Aorta (tissue), 5 donors: ENCODE measurements around the gene CADM4. TPM values are rescaled to one million over a fixed set of nuclear protein-coding genes. Genes with fewer than 3 reads are reported as not detected.

Experiments used
- ATAC-seq: fragments of 200-7000 bp; cut with Tn5 transposase; one replicate; pipeline ENCODE4 v1.9.1; 2022; ENCODE audit warnings: moderate library complexity; ENCODE audit not compliant: low FRiP score
- DNase-seq, 2 donors: peaks; one replicate each; pipeline ENCODE4 v3.0.0-alpha.2; 2020
- H3K27ac ChIP-seq, 2 donors: one replicate each; pipeline ENCODE4 v1.5.1; 2013; ENCODE audit warnings: low read length in 2 of 2, mild to moderate bottlenecking in 2 of 2, moderate library complexity in 2 of 2, control low read depth in 1 of 2, inconsistent platforms in 1 of 2, low read depth in 1 of 2
- H3K27me3 ChIP-seq, 2 donors: one replicate each; pipeline ENCODE4 v1.6.1; 2013; ENCODE audit warnings: control low read depth in 1 of 2, low read length in 1 of 2, mild to moderate bottlenecking in 1 of 2, moderate library complexity in 1 of 2; ENCODE audit not compliant: insufficient read depth in 2 of 2, control insufficient read depth in 1 of 2
- H3K36me3 ChIP-seq, 2 donors: one replicate each; pipeline ENCODE4 v1.6.1; 2013; ENCODE audit warnings: control low read depth in 1 of 2, low read length in 1 of 2, mild to moderate bottlenecking in 1 of 2; ENCODE audit not compliant: insufficient read depth in 2 of 2, control insufficient read depth in 1 of 2
- H3K4me1 ChIP-seq, 2 donors: one replicate each; pipeline ENCODE4 v1.6.1; 2013; ENCODE audit warnings: low read length in 2 of 2, control low read depth in 1 of 2, mild to moderate bottlenecking in 1 of 2, moderate library complexity in 1 of 2; ENCODE audit not compliant: insufficient read depth in 2 of 2, control insufficient read depth in 1 of 2
- H3K4me3 ChIP-seq, 2 donors: one replicate each; pipeline ENCODE4 v1.5.1; 2013; ENCODE audit warnings: low read length in 2 of 2, control low read depth in 1 of 2, mild to moderate bottlenecking in 1 of 2
- H3K9me3 ChIP-seq: one replicate; pipeline ENCODE4 v1.6.1; 2013; ENCODE audit warnings: mild to moderate bottlenecking, low read length; ENCODE audit not compliant: control insufficient read depth
- WGBS, 2 donors: extraction: QIAGEN DNeasy Blood & Tissue Kit; methylation state at CpG; one replicate each; pipeline ENCODE4 v1.1.7; 2013; 5-methylcytosine and 5-hydroxymethylcytosine counted together
- intact Hi-C, 2 donors: fragments of 100-400 bp; cut with DNase I; formaldehyde crosslinking; loops; one replicate each; pipeline versions ENCODE4 v1.14.2 to v1.15.0; 2022
- polyA plus RNA-seq, 2 donors: library from polyadenylated mRNA; stranded (reverse); fragments of 200-250 nt; gene quantifications; one replicate each; pipeline ENCODE4 v1.2.3, GENCODE V29; 2013
- total RNA-seq, 2 donors: library from RNA; stranded (reverse); fragmentation: NEBNext Ultra II Directional; extraction: Animal tissue kit (Norgen Biotek cat#: 25700); gene quantifications; one replicate each; pipeline ENCODE4 v1.2.1, GENCODE V29; 2021
- donor health status: healthy with polysubstance abuse.
- donor health status: Bipolar disorder and iron deficiency.
- donor health status: DM: no; HTN: no; CAD: no.
- donor health status: DM: no; HTN: no; CAD: no.
- donor health status: DM: yes; HTN: yes; CAD: no.

Gene CADM4
- total and polyA plus RNA-seq, 4 donors = 2.9 to 8.1 (median 4.8) TPM

GRCh38 chr19:43578787-43579186, 60.9 kb downstream of the CADM4 start:
- no peaks in the 10 kb centered on the region for H3K36me3 ChIP-seq
- no peaks in the 10 kb centered on the region for H3K4me1 ChIP-seq
- 69 to 86% methylated on average over 3 of the region's 3 CpGs for whole genome bisulfite sequencing, 2 donors
- intact Hi-C loops = no loop called here
- no peaks in the 10 kb centered on the region for H3K27me3 ChIP-seq
- DNase-seq (no peak), ATAC-seq (no peak)
- no peaks in the 10 kb centered on the region for H3K9me3 ChIP-seq
- H3K4me3 ChIP-seq = no peak overlapping the region
- no peak overlapping the region for H3K27ac ChIP-seq

GRCh38 chr19:43575955-43576878, 63.4 kb downstream of the CADM4 start:
- Histone ChIP-seq H3K27me3 (no peaks in the 10 kb centered on the region), H3K36me3 (no peaks in the 10 kb centered on the region), H3K27ac (no peak overlapping the region), H3K4me1 (no peaks in the 10 kb centered on the region), H3K9me3 (no peaks in the 10 kb centered on the region), H3K4me3 (no peak overlapping the region)
- WGBS, 2 donors = 66 to 69% methylated on average over 37 of the region's 37 CpGs
- ATAC-seq (no peak), DNase-seq (no peak)
- intact Hi-C loops = loop anchor here (1.0 kb wide), 1 partner anchor 20 kb away; the partner anchor contains the start of genes IRGQ (in 2 of the 2) and ZNF576 (in 2 of the 2)

GRCh38 chr19:43575156-43575950, 64.3 kb downstream of the CADM4 start, which contains the start of the genes PINLYP and XRCC1:
Gene PINLYP, plus strand, starts transcription at chr19:43575801. Its CDS starts 1,391 bp downstream, at chr19:43577192.
Gene XRCC1, minus strand, starts transcription at chr19:43575527. Its CDS starts 69 bp downstream, at chr19:43575458.
- intact Hi-C loops = loop anchor here (1.0 kb wide), 1 partner anchor 21 kb away; the partner anchor contains the start of genes IRGQ (in 2 of the 2) and ZNF576 (in 2 of the 2)

GRCh38 chr19:43574424-43575155, 65.1 kb downstream of the CADM4 start:
- intact Hi-C loops = loop anchor here (1.0 kb wide), 1 partner anchor 22 kb away; the partner anchor contains the start of genes IRGQ (in 2 of the 2) and ZNF576 (in 2 of the 2)
- Histone ChIP-seq H3K27me3 (no peaks in the 10 kb centered on the region), H3K36me3 (no peaks in the 10 kb centered on the region), H3K4me1 (no peaks in the 10 kb centered on the region), H3K9me3 (no peaks in the 10 kb centered on the region), H3K4me3 (peak overlapping the region; percentile 62 to 86), H3K27ac (peak overlapping the region in 1 of 2 donors; percentile 31)
- ATAC-seq (no peak), DNase-seq (no peak)
- WGBS, 2 donors = 28 to 30% methylated on average over 12 of the region's 12 CpGs

More at GRCh38 chr19:43575156-43575950, 64.3 kb downstream of the CADM4 start, which contains the start of the genes PINLYP and XRCC1:
- Histone ChIP-seq H3K4me1 (no peaks in the 10 kb centered on the region), H3K9me3 (no peaks in the 10 kb centered on the region), H3K36me3 (no peaks in the 10 kb centered on the region), H3K27ac (peak within 1 kb of the TSS in 1 of 2 donors; percentile 68), H3K4me3 (peak within 1 kb of the TSS; percentile 62 to 86), H3K27me3 (no peaks in the 10 kb centered on the region)
- ATAC-seq (peak; percentile 99), DNase-seq (peak; percentile 99)
- 0 to 1% methylated on average over 45 to 51 of the region's 51 CpGs for WGBS, 2 donors

Other genes with a start within 250 kb of the CADM4 start
- not detected for gene TEX101, start 225.0 kb downstream of the CADM4 start, total RNA-seq
- not detected for gene TEX101, start 225.0 kb downstream of the CADM4 start, polyA plus RNA-seq
- gene LYPD3, start 174.2 kb downstream of the CADM4 start, total RNA-seq = 1 to 10 TPM; 1.2 to 1.6 TPM
- 1 to 10 TPM; 1.5 to 2.6 TPM for gene LYPD3, start 174.2 kb downstream of the CADM4 start, polyA plus RNA-seq
- gene PHLDB3, start 135.1 kb downstream of the CADM4 start, total RNA-seq = 10 to 100 TPM in 1 of 2 donors, 1 to 10 TPM in 1; 9.7 to 10.2 TPM
- gene PHLDB3, start 135.1 kb downstream of the CADM4 start, polyA plus RNA-seq = 10 to 100 TPM in 1 of 2 donors, 1 to 10 TPM in 1; 4.8 to 18.5 TPM
- 10 to 100 TPM; 21.7 to 30.7 TPM for gene ETHE1, start 112.6 kb downstream of the CADM4 start, total RNA-seq
- gene ETHE1, start 112.6 kb downstream of the CADM4 start, polyA plus RNA-seq = 10 to 100 TPM; 44.3 to 47.1 TPM
- 1 to 10 TPM; 1.7 to 4.6 TPM for gene ZNF575, start 106.7 kb downstream of the CADM4 start, total RNA-seq
- 1 to 10 TPM in 1 of 2 donors, under 1 TPM in 1; 0.63 to 1.6 TPM for gene ZNF575, start 106.7 kb downstream of the CADM4 start, polyA plus RNA-seq
- gene XRCC1, start 64.3 kb downstream of the CADM4 start, total RNA-seq = 10 to 100 TPM; 22.3 to 30.2 TPM
- 10 to 100 TPM; 12.1 to 27.2 TPM for gene XRCC1, start 64.3 kb downstream of the CADM4 start, polyA plus RNA-seq
- 10 to 100 TPM in 1 of 2 donors, 1 to 10 TPM in 1; 8.2 to 10.1 TPM for gene PINLYP, start 64.0 kb downstream of the CADM4 start, total RNA-seq
- 10 to 100 TPM; 20.8 to 22.9 TPM for gene PINLYP, start 64.0 kb downstream of the CADM4 start, polyA plus RNA-seq
- gene IRGQ, start 43.7 kb downstream of the CADM4 start, total RNA-seq = 10 to 100 TPM; 20.3 to 25.5 TPM
- gene IRGQ, start 43.7 kb downstream of the CADM4 start, polyA plus RNA-seq = 1 to 10 TPM; 4.3 to 7.2 TPM
- gene ZNF576, start 43.3 kb downstream of the CADM4 start, total RNA-seq = 10 to 100 TPM; 12.0 to 14.5 TPM
- 10 to 100 TPM; 11.4 to 15.7 TPM for gene ZNF576, start 43.3 kb downstream of the CADM4 start, polyA plus RNA-seq
- under 1 TPM; 0.51 to 0.52 TPM for gene SRRM5, start 27.8 kb downstream of the CADM4 start, total RNA-seq
- under 1 TPM in 1 of 2 donors, not detected in 1; 0.69 TPM for gene SRRM5, start 27.8 kb downstream of the CADM4 start, polyA plus RNA-seq
- 10 to 100 TPM; 26.2 to 34.6 TPM for gene ZNF428, start 20.2 kb downstream of the CADM4 start, total RNA-seq
- gene ZNF428, start 20.2 kb downstream of the CADM4 start, polyA plus RNA-seq = 10 to 100 TPM; 37.1 to 54.2 TPM
- gene PLAUR, start 30.3 kb upstream of the CADM4 start, total RNA-seq = 10 to 100 TPM; 41.0 to 51.0 TPM
- gene PLAUR, start 30.3 kb upstream of the CADM4 start, polyA plus RNA-seq = 10 to 100 TPM; 20.5 to 22.3 TPM
- not detected for gene IRGC, start 76.2 kb upstream of the CADM4 start, total RNA-seq
- not detected for gene IRGC, start 76.2 kb upstream of the CADM4 start, polyA plus RNA-seq
- gene SMG9, start 115.1 kb upstream of the CADM4 start, total RNA-seq = 10 to 100 TPM; 29.2 to 50.6 TPM
- 10 to 100 TPM; 14.9 to 31.1 TPM for gene SMG9, start 115.1 kb upstream of the CADM4 start, polyA plus RNA-seq
- 1 to 10 TPM; 4.1 to 4.3 TPM for gene KCNN4, start 141.1 kb upstream of the CADM4 start, total RNA-seq
- 1 to 10 TPM; 1.5 to 8.6 TPM for gene KCNN4, start 141.1 kb upstream of the CADM4 start, polyA plus RNA-seq
- gene LYPD5, start 162.6 kb upstream of the CADM4 start, total RNA-seq = 1 to 10 TPM; 1.6 to 1.9 TPM
- gene LYPD5, start 162.6 kb upstream of the CADM4 start, polyA plus RNA-seq = under 1 TPM; 0.08 to 0.63 TPM
- 10 to 100 TPM; 12.0 to 15.2 TPM for gene ZNF283, start 187.5 kb upstream of the CADM4 start, total RNA-seq
- 1 to 10 TPM; 3.9 to 4.5 TPM for gene ZNF283, start 187.5 kb upstream of the CADM4 start, polyA plus RNA-seq
- 1 to 10 TPM; 1.6 to 4.2 TPM for gene ZNF404, start 244.1 kb upstream of the CADM4 start, total RNA-seq
- gene ZNF404, start 244.1 kb upstream of the CADM4 start, polyA plus RNA-seq = 1 to 10 TPM in 1 of 2 donors, under 1 TPM in 1; 0.90 to 1.6 TPM